SK-N-SH (cell line): ENCODE measurements around the gene IRF2BP1. TPM values are rescaled to one million over a fixed set of nuclear protein-coding genes. Genes with fewer than 3 reads are reported as not detected.

Source experiments
- CTCF ChIA-PET: fragments of 300-600, 350-600 bp; formaldehyde crosslinking; extraction: SDS; loops from one replicate; lab custom pipeline; 2021; lab: Yijun Ruan, JAX
- POLR2A ChIA-PET: fragments of 350-600 bp; sonication (Branson Sonifier 250); formaldehyde crosslinking; extraction: SDS; loops from one replicate; lab custom pipeline; 2020; ENCODE audit warnings: antibody characterized with exemption, inconsistent platforms; lab: Yijun Ruan, JAX
- DNase-seq: peaks from one replicate; pipeline ENCODE4 v3.0.0; 2012
- H2AFZ ChIP-seq: fragments of 200-600 bp; sonication (generic); 2 replicates; pipeline ENCODE4 v1.8.1; 2016; ENCODE audit warnings: antibody characterized with exemption, mild to moderate bottlenecking, low read depth
- H3F3A ChIP-seq: fragments of 200-600 bp; sonication (generic); replicated peaks from 2 replicates; pipeline ENCODE3; 2016; ENCODE audit warnings: antibody characterized with exemption, mild to moderate bottlenecking; ENCODE audit not compliant: insufficient read depth
- H3K27ac ChIP-seq, 2 experiments: fragments of 200-500 bp in 1 of 2; fragments of 200-600 bp in 1 of 2; sonication (Bioruptor generic) in 1 of 2; sonication (generic), shearing (Covaris generic) in 1 of 2; 2 replicates each; pipeline versions ENCODE4 v1.5.1 to v1.6.1; 2014 to 2016; ENCODE audit warnings: low read depth in 2 of 2, inconsistent platforms in 1 of 2, low read length in 1 of 2, mild to moderate bottlenecking in 1 of 2, mixed read lengths in 1 of 2
- H3K27me3 ChIP-seq: fragments of 200-600 bp; sonication (generic), shearing (Covaris generic); 2 replicates; pipeline ENCODE4 v1.6.1; 2016; ENCODE audit warnings: mixed run types; ENCODE audit not compliant: insufficient read depth
- H3K36me3 ChIP-seq, 2 experiments: fragments of 200-500 bp in 1 of 2; fragments of 200-600 bp in 1 of 2; sonication (Bioruptor generic) in 1 of 2; sonication (generic) in 1 of 2; replicated peaks in 1 of 2; 2 replicates each; pipeline versions ENCODE3 to v1.5.1; 2014 to 2016; ENCODE audit warnings: low read length in 1 of 2, mild to moderate bottlenecking in 1 of 2; ENCODE audit not compliant: insufficient read depth in 2 of 2, control insufficient read depth in 1 of 2
- H3K4me1 ChIP-seq, 2 experiments: fragments of 200-500 bp in 1 of 2; fragments of 200-600 bp in 1 of 2; sonication (Bioruptor generic) in 1 of 2; sonication (generic), shearing (Covaris generic) in 1 of 2; 2 replicates each; pipeline versions ENCODE4 v1.5.1 to v1.6.1; 2014 to 2016; ENCODE audit warnings: low read depth in 1 of 2, low read length in 1 of 2, mixed run types in 1 of 2; ENCODE audit not compliant: insufficient read depth in 2 of 2, control insufficient read depth in 1 of 2
- H3K4me2 ChIP-seq: fragments of 200-600 bp; sonication (generic), shearing (Covaris generic); 2 replicates; pipeline ENCODE4 v1.6.1; 2017; ENCODE audit warnings: mixed run types
- H3K4me3 ChIP-seq, 2 experiments: fragments of 200-500 bp in 1 of 2; fragments of 200-600 bp in 1 of 2; sonication (Bioruptor generic) in 1 of 2; sonication (generic), shearing (Covaris generic) in 1 of 2; 2 replicates each; pipeline versions ENCODE4 v1.5.1 to v1.8.1; 2014 to 2016; ENCODE audit warnings: low read depth in 2 of 2, inconsistent platforms in 1 of 2, low read length in 1 of 2, mild to moderate bottlenecking in 1 of 2, mixed read lengths in 1 of 2, moderate library complexity in 1 of 2
- H3K79me2 ChIP-seq: fragments of 200-600 bp; sonication (generic); 2 replicates; pipeline ENCODE4 v1.8.1; 2017; ENCODE audit warnings: mild to moderate bottlenecking; ENCODE audit not compliant: insufficient read depth
- H3K9ac ChIP-seq: fragments of 200-600 bp; sonication (generic); 2 replicates; pipeline ENCODE4 v1.6.1; 2017; ENCODE audit warnings: mixed run types
- H3K9me2 ChIP-seq: fragments of 200-600 bp; sonication (generic); 2 replicates; pipeline ENCODE4 v1.6.1; 2017; ENCODE audit warnings: mixed run types
- H3K9me3 ChIP-seq: fragments of 200-600 bp; sonication (generic); 2 replicates; pipeline ENCODE4 v1.6.1; 2017; ENCODE audit warnings: mixed run types, mild to moderate bottlenecking, moderate library complexity
- H4K20me1 ChIP-seq: fragments of 200-600 bp; sonication (generic); 2 replicates; pipeline ENCODE4 v1.6.1; 2017; ENCODE audit warnings: mild to moderate bottlenecking, mixed run types; ENCODE audit not compliant: insufficient read depth
- CHD2 ChIP-seq: fragments of 150-350 bp; IDR thresholded peaks from 2 replicates; pipeline ENCODE4 v1.6.1; 2018; ENCODE audit warnings: low read length; ENCODE audit not compliant: partially characterized antibody
- EZH2phosphoT487 ChIP-seq: fragments of 200-600 bp; sonication (generic); IDR thresholded peaks from 2 replicates; pipeline ENCODE4 v1.6.1; 2017; ENCODE audit warnings: low read depth, mixed run types, mild to moderate bottlenecking, antibody characterized with exemption, moderate library complexity, borderline replicate concordance
- FOSL2 ChIP-seq: IDR thresholded peaks from 2 replicates; pipeline ENCODE4 v1.4.0; 2012; ENCODE audit warnings: low read depth, mild to moderate bottlenecking, moderate library complexity, borderline replicate concordance
- FOXJ3 ChIP-seq: sonication (generic); formaldehyde crosslinking; IDR thresholded peaks from 2 replicates; pipeline ENCODE4 v1.5.1; 2020; ENCODE audit warnings: mild to moderate bottlenecking, missing genetic modification reagents
- FOXM1 ChIP-seq: IDR thresholded peaks from 2 replicates; pipeline ENCODE4 v1.4.0; 2012; ENCODE audit warnings: low read depth, mild to moderate bottlenecking
- GATA2 ChIP-seq: sonication (generic); formaldehyde crosslinking; IDR thresholded peaks from 2 replicates; pipeline ENCODE4 v1.5.0; 2020; ENCODE audit warnings: mild to moderate bottlenecking, missing genetic modification reagents
- PBX3 ChIP-seq: IDR thresholded peaks from 2 replicates; pipeline ENCODE4; 2012
- RCOR1 ChIP-seq: fragments of 150-350 bp; IDR thresholded peaks from 2 replicates; pipeline ENCODE4 v1.6.1; 2017; ENCODE audit warnings: antibody characterized with exemption, low read length
- REST ChIP-seq: IDR thresholded peaks from 2 replicates; pipeline ENCODE4 v1.6.1; 2012; ENCODE audit warnings: mild to moderate bottlenecking, low read depth, low read length, moderate library complexity
- ZBTB33 ChIP-seq: IDR thresholded peaks from 2 replicates; pipeline ENCODE4 v1.4.0; 2012; ENCODE audit warnings: low read depth, borderline replicate concordance
- WGBS: methylation state at CpG from one replicate; pipeline ENCODE4 v1.1.6; 2017; ENCODE audit warnings: low lambda C conversion rate; 5-methylcytosine and 5-hydroxymethylcytosine counted together
- polyA plus RNA-seq, 3 experiments: library from polyadenylated mRNA; depleted of rRNA; stranded (reverse); fragments of >200 nt; gene quantifications; 2 replicates each; pipeline ENCODE4 v1.2.3, GENCODE V29; 2012

IRF2BP1 gene
- polyA plus RNA-seq, 1 of the 3 experiments (the other 2 are of a cell fraction) = 16.8 TPM

GRCh38 chr19:45919678-45920077 lies 33.7 kb upstream of the IRF2BP1 start:
- no peaks in the 10 kb centered on the region for H3K9me2 ChIP-seq
- no peaks in the 10 kb centered on the region for H4K20me1 ChIP-seq
- WGBS = 79% methylated on average over 3 of the region's 7 CpGs
- no peak overlapping the region for H3K27ac ChIP-seq
- no peak overlapping the region for H3K4me2 ChIP-seq
- no peak for DNase-seq
- H3K4me3 ChIP-seq = no peak overlapping the region
- H2AFZ ChIP-seq = no peak overlapping the region
- POLR2A ChIA-PET = no interaction called here
- TF ChIP-seq REST (no peak), CHD2 (no peak), ZBTB33 (no peak), FOXM1 (no peak), FOXJ3 (CRISPR knock-in tag) (no peak), RCOR1 (no peak), EZH2phosphoT487 (no peak), GATA2 (CRISPR knock-in tag) (no peak), PBX3 (no peak), FOSL2 (no peak)
- no peak overlapping the region for H3K9ac ChIP-seq
- no peaks in the 10 kb centered on the region for H3K4me1 ChIP-seq
- H3K36me3 ChIP-seq = no peaks in the 10 kb centered on the region
- H3K79me2 ChIP-seq = no peaks in the 10 kb centered on the region
- no peaks in the 10 kb centered on the region for H3K9me3 ChIP-seq
- CTCF ChIA-PET = interaction anchor here (1.2 kb wide), 1 partner anchor 12 kb away, joined by 3 read pairs; no protein-coding TSS in a partner anchor
- peaks cover 5% of the 10 kb centered on the region; the same call in 1 of the 2 replicates for H3K27me3 ChIP-seq
- peaks cover 4% of the 10 kb centered on the region for H3F3A ChIP-seq
